GM19324 (cell line): ENCODE results near the gene NEXMIF.
A peak's percentile ranks its signal among the peaks of the same experiment; 100 is the strongest.
"Not testable (repeated sequence)": the region's sequence is repeated elsewhere in the genome, so short reads cannot be mapped to it uniquely, and the experiment has no call there.

Experiments used
- ATAC-seq: cut with Tn5 transposase; IDR thresholded peaks from one replicate; pipeline ENCODE4 v1.9.1; 2021; ENCODE audit warnings: mild to moderate bottlenecking, moderate library complexity; ENCODE audit not compliant: unreplicated experiment, low FRiP score

Gene NEXMIF

DNA sequence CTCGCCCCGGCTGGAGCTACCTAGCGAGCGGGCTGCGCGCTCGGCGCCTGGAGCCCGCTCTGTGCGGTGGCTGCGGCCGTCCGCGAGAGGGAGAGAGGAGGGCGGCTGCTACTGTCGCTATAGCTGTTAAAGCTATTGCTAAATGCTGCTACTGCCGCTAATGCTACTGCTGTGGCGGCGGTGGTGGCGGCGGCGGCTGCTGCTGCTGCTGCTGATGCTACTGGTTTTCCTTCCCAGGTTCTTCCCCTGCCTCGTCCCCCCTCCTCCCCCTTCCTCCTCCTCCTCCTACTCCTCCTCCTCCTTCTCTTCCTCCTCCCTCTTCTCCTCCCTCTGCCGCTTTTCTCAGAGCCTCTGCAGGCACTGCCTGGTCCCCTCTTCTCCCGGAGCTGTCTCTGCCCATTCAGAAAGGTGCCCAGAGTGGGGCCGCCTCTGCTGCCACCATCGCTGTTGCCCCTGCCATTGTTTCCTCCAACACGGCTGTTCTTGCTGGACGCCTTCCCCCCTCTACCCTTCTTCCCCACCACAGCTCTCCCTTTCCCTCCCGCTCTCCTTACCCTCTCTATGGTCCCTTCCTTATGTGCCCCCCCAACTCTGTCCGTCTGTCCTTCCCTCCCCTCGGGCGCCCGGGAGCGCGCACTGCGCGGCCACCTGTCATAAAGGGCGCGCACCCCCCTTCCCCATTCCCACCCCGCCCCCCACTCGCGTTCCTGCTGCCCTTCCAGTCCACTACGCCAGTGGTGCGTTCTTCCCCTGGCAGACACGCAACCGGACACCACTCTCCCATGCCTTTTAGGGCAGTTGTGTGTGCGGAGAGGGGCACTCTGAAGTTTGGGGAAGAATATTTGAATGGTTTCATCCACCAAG lies at the start of gene NEXMIF:
TSS of gene NEXMIF (minus strand) at position 228 of the 864 bp plus-strand sequence.
- peak; percentile 73 for ATAC-seq

DNA sequence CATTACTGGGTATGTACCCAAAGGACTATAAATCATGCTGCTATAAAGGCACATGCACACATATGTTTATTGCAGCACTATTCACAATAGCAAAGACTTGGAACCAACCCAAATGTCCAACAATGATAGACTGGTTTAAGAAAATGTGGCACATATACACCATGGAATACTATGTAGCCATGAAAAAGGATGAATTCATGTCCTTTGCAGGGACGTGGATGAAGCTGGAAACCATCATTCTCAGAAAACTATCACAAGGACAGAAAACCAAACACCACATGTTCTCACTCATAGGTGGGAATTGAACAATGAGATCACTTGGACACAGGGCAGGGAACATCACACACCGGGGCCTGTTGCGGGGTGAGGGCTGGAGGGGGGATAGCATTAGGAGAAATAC lies 36.7 kb upstream of the NEXMIF start:
- not testable (repeated sequence) for ATAC-seq

DNA sequence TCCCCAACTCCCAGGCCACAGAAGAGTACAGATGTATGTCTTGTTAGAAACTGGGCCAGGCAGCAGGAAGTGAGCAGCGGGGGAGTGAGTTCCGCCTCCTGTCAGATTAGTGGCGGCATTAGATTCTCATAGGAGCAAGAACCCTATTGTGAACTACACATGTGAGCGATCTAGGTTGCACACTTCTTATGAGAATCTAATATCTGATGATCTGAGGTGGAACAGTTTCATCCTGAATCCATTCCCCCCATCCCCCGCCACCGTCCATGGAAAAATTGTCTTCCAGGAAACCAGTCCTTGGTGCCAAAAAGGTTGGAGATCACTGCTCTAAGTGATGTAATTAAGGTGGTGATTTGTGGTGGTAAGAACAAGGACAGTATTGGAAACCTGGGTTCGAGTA lies 24.5 kb upstream of the NEXMIF start:
- no peak for ATAC-seq

DNA sequence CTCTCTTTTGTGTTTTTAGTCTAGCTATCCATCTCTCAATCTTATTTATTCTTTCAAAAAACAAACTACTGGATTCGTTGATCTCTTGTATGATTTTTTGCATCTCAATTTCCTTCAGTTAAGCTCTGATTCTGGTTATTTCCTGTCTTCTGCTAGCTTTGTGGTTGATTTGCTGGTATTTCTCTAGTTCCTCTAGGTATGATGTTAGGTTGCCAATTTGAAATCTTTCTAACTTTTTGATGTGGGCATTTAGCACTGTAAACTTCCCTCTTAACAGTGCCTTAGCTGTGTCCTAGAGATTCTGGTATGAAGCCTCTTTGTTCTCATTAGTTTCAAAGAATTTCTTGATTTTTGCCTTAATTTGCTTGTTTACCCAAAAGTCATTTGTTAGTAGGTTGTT lies 15.2 kb upstream of the NEXMIF start:
- ATAC-seq: no peak

DNA sequence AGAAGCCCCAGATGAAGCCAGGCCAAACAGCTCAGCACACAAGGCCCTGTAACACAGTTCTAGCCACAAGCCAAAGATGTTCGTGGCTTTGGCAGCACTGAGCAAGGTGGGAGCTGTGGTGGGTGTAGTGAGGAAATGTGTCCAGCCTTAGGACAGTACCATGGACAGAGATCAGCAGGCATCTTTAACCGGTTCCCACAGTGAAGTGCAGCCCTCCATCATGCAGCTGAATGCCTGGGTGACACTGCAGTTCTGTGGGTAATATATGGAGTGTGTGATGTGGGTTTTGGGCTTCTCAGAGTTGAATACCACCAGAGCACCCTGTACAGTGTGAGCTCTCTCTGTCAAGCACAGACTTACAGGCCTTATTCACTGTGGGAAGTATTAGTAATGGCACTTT lies 6.0 kb upstream of the NEXMIF start:
- no peak for ATAC-seq

DNA sequence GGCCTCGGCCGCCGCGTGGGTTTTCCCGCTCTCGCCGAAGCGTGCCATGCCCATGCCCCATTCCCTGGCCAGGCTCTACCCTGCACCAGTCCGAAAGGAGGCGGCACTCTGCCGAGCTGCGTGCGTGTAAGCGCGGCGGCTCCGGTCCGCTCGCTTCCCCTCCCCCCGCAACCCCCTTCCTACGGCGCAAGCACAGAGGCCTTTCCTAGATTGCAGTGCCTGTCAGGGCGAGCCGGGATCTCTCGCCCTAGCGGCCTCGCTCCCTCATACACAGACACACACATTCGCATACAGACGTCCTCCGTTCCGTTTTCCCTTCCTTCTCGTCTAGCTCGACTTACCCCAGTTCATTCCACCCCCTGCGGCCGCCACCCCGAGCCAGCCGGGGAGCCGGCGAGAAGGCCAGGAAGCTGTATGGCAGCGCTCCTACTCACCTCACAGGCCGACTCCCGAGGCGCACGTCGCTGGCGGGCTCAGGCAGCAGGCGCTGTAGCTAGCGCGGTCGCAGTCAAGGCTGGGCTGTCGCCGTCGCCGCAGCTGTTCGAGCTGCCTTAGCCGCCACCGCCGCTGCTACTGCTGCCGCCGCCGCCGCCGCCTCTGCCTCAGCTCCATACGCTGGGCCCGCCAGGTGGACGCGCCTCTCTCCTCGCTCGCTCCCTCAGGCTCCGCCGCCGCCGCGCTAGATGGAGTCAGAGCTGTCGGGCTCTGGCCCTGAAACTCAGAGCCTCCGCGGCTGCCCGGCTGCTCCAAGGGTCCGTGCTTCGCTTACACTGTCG lies 615 bp downstream of the NEXMIF start:
- peak; percentile 70 for ATAC-seq

DNA sequence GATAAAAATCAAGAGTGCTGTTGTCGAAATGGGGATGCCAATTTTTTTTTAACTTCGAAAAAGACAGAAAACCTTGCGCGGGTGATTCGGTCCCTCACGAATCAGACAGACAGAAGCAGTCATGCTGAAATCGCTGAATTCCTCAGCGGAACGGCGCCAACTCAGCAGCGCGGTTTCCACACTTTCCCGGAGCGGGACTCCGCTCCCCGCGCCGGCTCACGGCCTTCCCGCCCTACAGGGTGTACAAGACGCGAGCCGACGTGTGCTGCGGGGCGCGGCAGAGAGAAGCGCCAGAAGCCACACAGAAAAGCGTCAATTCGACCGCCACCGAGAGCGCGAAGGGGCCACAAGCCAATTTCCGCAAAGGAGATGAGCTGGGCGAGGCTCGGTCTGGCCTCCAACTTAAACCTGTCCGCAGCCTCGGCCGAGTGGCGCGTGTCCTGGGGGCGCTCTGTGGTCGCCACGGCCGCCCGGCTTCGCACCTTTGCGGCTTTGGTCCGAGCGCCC lies 1.3 kb downstream of the NEXMIF start:
- ATAC-seq: no peak

DNA sequence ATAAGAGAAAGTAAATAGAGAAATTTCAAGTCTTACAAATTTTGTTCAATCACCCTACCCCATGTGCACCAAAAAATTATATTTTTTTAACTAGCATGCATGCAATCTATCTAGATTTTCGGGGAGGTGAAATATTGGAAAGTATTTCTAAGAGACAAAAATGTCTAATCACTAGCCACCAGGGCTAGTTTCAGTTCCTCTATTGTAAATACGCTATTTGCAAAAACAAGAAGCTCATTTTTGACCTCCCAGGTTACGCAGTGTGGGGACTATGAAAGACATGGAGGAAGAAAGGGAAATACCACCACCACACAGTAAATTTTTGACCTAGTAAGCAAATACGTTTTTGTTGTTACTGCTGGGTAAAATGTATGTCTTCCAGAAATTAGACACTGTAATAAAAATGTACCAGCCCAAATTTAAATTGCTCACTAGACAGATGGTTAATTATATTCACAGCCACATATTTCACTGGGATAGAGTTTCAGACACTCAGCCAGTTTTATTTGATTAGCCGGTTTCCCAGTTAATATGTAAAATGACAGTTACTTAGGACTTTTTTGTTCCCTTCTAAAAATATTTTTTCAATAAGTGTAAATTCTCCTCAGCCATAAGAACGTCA lies 2.2 kb downstream of the NEXMIF start:
- ATAC-seq: no peak

DNA sequence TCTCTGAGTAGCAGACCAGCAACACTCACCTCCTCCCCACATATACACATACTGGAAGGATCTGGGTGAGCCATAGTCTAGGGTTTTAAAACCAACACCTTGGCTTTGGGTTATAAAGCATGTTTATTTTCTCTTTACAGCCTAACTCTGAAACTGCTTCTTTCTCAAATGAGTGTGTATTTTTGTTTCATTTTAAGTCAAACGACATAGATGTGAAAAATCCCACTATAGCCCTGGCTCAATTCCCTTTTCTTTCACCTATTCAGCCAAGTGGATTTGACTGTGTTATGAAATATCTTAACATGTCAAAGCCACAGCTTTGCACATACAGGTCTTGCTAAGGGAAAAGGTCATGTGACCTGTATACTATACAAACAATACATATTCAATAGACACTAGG lies 13.8 kb downstream of the NEXMIF start:
- no peak for ATAC-seq

DNA sequence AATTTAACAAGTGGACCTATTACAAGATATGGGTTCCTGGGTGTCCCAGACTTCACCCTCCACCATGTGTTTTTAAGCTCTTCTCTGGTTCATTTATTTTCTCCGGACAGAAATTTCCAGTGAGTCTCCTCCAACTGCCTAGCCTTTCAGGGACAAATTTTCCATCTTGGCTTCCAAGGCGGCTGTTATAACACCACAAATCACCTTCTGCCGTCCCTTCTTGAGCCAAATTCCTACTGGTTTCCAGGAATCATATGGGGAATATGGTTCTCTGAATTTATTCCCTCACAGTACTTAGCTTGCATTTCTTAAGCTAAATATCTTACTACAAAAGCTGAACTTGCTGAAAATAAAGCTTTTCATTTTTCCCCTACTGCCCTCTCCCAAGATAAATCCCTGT lies 18.8 kb downstream of the NEXMIF start:
- no peak for ATAC-seq

DNA sequence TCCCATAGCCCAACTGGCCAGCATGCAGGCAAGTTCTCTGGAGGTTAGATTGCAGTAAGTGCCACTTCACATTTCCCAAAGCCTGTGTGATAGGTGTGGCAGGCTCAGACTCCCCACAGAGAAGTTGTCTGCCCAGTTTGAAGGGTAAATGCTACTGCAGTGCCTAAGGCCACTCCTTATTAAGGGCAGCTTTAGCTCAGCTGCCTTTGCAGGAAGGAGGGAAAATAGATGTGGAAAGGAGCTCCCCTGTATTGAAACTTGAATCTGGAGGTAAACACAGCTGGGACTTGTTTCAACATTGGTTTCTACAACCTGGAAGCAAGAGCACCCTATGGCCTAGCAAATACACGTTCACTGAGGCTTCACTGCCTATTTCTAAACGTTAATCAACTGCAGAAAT lies 22.4 kb downstream of the NEXMIF start:
- no peak for ATAC-seq

DNA sequence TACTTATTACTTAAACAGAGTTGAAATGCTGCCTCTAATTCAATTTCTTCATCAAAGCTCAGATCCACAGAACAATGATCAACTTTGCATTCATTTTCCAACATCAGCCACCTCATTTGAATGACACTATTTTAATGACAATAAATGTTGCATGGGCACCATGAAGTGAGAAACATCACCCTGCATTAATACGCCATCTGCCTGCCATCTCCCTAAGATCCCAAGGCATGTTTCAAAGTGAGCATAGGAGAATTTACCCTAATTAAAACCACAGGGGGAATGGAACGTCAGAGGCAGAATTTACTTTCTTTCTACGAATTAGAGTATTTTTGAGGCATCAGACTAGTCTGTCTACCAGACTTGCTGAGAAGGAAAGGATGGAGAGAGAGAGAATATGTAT lies 32.7 kb downstream of the NEXMIF start:
- ATAC-seq: no peak

DNA sequence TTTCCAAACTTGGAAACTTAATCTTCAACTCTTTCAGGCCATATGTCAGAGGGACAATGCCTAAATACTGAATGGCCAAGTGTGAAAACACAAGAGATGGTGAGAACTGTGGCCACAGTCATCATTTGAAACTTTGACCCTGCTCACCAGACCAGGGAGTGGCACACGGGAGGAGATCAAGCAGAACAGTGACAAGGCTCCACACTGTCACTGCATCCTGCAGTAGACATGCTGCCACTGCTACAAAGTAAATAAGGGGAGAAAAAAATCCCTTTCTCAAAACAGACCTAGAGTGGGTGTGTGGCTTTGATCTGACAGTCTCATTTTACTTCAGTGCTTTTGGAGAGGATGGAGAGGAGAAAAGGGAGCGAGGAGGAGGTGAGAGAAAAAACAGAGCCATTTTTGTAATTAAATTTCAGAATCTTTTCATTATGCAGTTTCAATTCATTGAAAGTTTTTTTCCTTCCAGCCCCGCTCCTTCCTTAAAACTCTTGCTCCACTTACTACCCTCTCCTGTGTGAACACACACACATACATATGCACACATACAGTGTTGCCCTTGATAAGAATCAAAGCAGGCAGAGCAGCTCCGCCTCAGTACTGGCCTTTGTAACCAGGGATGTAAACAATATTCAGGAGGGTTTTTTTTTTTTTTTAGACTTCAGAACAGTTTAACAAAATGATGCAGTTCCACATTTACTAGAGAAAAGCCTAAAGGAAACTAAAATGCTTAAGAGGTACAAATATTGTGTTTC lies 34.4 kb downstream of the NEXMIF start:
- peak; percentile 99 for ATAC-seq

DNA sequence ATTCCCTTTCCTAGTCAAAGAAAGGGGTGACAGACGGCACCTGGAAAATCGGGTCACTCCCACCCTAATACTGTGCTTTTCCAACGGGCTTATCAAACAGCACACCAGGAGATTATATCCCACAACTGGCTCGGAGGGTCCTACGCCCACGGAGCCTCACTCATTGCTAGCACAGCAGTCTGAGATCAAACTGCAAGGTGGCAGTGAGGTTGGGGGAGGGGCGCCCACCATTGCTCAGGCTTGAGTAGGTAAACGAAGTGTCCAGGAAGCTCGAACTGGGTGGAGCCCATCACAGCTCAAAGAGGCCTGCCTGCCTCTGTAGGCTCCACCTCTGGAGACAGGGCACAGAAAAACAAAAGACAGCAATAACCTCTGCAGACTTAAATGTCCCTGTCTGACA lies 42.9 kb downstream of the NEXMIF start:
- ATAC-seq: not testable (repeated sequence)

DNA sequence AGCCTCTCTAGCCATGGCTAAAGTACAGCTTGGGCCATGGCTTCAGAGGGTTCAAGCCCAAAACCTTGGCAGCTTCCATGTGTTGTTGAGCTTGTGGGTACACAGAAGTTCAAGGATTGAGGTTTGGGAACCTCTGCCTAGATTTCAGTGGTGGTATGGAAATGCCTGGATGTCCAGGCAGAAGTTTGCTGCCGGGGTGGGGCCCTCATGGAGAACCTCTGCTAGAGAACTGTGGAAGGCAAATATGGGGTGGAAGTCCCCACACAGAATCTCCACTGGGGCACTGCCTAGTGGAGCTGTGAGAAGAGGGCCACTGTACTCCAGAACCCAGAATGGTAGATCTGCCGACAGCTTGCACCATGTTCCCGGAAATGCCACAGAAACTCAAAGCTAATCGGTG lies 59.5 kb downstream of the NEXMIF start:
- ATAC-seq: no peak

DNA sequence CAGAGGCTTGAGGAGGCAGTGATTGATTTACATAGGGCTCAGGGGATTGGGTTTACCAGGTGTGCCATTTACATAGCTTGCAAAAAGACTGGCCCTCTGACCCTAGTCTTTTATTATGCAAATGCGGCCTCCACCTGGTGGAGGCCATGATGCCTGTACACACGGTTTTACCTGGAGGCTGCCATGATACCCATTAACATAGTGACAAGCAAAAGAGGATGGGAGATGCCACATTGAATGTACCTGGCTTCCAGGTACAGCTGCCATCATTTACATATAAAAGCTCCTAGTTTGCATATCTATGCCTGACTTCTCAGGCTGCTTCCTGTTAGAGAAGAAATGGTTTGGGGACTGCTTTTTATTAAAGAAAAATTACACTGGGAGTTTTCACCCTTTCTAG lies 72.0 kb downstream of the NEXMIF start:
- ATAC-seq: no peak

DNA sequence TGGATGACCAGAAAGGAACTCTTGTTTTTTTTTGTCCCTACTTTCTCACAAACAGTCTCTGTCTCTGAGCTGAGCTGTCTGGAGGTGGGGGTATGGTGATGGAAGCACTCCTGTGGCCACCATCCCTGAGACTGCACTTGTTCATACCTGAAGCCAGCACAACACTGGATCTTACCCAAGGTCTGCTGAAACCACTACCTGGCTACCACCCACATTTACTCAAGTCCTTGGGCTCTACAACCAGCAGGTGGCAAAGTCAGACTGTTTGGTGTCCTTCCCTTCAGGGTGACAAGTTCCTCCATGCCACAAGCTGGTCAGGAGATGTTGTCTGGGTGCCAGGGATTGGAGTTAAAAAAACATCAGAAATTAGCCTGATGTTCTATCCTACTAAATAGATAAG lies 89.7 kb downstream of the NEXMIF start:
- no peak for ATAC-seq

DNA sequence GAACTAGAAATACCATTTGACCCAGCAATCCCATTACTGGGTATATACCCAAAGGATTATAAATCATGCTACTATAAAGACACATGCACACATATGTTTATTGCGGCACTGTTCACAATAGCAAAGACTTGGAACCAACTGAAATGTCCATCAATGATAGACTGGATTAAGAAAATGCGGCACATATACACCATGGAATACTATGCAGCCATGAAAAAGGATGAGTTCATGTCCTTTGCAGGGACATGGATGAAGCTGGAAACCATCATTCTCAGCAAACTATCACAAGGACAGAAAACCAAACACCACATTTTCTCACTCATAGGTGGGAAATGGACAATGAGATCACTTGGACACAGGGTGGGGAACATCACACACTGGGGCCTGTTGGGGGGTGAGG lies 105.5 kb downstream of the NEXMIF start:
- not testable (repeated sequence) for ATAC-seq

DNA sequence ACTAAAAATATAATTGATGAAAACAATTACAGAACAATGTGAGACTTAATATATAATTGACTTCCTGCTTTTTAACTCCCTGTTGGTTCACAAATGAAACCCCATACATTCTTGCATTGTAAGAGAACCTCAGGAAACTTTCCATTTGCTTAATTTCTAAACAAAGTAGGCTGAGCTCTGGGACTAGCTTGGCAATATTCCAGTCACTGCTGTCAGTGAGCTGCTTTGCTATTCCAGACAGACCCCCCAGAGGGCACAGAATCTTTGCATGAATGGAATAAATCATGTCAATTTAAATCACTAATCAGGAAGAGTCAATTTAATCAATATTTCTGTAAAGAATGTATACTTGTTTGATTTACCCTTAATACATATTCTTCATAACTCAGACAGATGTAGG lies 110.6 kb downstream of the NEXMIF start:
- ATAC-seq: no peak

DNA sequence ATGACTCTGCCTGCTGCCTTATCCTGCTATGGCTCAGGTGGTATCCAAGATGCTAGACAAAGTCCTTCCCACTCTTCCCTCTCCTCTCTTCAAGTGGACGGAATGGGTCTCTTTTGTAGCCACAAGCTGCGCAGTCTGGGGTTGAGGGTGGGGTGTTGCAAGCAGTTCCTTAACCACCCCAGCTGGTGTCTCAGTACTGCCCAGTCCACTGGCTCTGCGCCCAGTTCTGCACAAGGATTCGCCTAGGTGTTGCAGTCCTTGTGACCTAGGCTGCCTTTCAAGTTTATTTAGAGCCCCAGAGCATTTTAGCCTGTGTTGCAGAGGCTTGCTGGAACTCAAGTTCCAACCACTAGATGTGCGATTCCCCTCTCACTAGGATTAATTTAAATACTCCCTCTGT lies 120.7 kb downstream of the NEXMIF start:
- ATAC-seq: no peak
